GM13976 (cell line): ENCODE data around the gene DSC2.

ENCODE experiments used
- DNase-seq: peaks from one replicate; pipeline ENCODE4 v3.0.0; 2012; ENCODE audit warnings: low spot score
- in situ Hi-C: fragments of 300-500 bp; cut with MboI; formaldehyde crosslinking; loops from one replicate; pipeline ENCODE4 v1.12.0; 2022; ENCODE audit warnings: low sequenced_read_pairs, mixed read lengths, inconsistent platforms; ENCODE audit not compliant: unreplicated experiment
- TF ChIP-seq, protein P1 (sequence below): IDR thresholded peaks from 2 replicates; pipeline ENCODE4 v1.5.1; 2012; ENCODE audit warnings: borderline replicate concordance, mild to moderate bottlenecking; ENCODE audit not compliant: insufficient read depth; ENCODE audit errors: extremely low read depth, missing control alignments, control extremely low read depth

Gene DSC2

GRCh38 chr18:31098878-31099277, 3.3 kb downstream of the DSC2 start:
- in situ Hi-C loops, result no loop called here
- DNase-seq, result no peak
- TF ChIP-seq, protein P1, sequence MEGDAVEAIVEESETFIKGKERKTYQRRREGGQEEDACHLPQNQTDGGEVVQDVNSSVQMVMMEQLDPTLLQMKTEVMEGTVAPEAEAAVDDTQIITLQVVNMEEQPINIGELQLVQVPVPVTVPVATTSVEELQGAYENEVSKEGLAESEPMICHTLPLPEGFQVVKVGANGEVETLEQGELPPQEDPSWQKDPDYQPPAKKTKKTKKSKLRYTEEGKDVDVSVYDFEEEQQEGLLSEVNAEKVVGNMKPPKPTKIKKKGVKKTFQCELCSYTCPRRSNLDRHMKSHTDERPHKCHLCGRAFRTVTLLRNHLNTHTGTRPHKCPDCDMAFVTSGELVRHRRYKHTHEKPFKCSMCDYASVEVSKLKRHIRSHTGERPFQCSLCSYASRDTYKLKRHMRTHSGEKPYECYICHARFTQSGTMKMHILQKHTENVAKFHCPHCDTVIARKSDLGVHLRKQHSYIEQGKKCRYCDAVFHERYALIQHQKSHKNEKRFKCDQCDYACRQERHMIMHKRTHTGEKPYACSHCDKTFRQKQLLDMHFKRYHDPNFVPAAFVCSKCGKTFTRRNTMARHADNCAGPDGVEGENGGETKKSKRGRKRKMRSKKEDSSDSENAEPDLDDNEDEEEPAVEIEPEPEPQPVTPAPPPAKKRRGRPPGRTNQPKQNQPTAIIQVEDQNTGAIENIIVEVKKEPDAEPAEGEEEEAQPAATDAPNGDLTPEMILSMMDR, result no peak

DNA sequence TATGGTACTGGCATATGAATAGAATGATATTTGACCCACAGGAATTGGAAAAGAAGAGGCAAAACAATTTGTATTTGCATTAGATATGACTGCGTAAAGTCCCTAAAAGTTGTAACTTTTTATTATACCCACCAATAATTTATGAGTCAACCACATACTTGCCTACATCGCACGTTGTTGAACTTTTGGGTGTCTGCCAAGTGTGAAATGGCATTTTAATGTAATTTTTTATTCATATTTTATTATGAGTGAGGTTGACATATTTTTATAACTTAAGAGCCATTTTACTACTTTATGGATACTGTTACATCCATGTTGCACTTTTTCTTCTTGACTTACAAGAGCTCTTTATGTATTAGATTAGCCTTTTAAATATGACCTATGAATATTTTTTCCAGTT, 4.6 kb downstream of the DSC2 start:
- DNase-seq, result no peak
- TF ChIP-seq, protein P1, result no peak
- in situ Hi-C loops, result no loop called here

DNA sequence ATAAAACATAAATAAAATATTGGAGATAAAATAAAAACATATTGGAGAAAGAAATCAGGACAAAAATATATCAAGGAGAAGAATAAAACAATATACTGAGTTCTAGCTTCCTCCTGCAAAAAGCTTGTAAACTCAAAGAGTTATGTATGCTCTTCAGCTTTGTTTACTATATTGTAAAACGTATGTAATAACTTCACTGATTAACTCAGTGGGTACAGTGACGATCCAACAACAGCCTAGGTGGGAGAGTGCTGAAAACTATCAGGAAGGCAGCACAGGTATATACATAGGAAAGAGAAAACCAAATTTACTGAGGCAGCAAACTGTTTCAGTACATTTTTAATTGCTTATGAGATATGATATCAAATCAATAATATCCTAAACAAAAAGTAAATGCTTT, 8.3 kb downstream of the DSC2 start:
- TF ChIP-seq, protein P1, result no peak
- DNase-seq, result no peak
- in situ Hi-C loops, result no loop called here

DNA sequence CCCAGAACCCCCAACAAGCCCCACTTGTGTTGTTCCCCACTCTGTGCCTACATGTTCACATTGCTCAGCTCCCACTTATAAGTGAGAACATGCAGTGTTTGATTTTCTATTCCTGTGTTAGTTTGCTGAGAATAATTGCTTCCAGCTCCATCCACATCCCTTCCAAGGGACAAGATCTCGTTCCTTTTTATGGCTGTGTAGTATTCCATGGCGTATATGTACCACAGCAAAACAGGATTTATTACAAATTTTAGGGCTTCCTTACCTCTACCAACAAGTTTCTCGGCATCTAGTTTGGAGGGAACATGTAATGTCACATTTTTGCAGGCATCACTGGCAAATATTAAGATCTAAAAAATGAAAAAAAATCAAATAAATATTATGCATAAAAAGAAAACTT, 8.9 kb downstream of the DSC2 start:
- TF ChIP-seq, protein P1, result no peak
- DNase-seq, result no peak
- in situ Hi-C loops, result no loop called here

GRCh38 chr18:31091350-31091749, 10.9 kb downstream of the DSC2 start:
- TF ChIP-seq, protein P1, result no peak
- no peak for DNase-seq
- in situ Hi-C loops, result no loop called here

DNA sequence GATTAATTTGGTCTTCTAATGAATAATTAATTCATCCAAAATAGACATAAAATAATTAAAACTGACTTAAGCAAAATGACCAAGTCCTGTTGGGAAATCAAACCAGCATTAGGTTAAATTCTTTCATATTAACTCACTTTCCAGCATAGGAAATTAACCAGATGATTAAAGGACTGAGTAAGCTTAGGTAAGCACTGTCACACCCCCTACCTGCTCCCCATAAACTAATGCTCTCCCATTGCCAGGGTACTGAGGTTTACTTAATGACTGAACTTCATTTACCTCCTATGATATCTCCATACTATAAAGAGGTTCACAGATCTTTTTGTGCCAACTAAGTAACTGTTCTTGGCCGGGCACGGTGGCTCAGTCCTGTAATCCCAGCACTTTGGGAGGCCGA, 13.7 kb downstream of the DSC2 start:
- in situ Hi-C loops, result no loop called here
- TF ChIP-seq, protein P1, result no peak
- no peak for DNase-seq

DNA sequence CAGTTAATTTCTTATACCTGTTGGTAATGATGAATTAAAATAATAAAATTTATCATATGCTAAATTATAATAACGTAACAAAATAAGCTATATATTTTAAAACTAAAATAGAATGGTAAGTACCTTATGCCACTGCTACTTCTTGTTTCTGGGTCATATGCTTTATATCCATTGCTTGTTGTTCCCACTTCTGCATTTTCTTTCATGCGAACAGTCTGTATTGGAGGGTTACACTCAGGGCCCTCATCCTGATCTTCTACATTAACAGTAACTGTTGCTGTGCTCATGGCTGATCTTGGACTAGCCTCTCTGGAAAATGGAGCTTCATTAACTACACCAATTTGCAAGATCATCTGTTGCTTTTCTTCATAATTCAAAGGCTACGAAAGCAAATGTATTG, 22.2 kb downstream of the DSC2 start:
- TF ChIP-seq, protein P1, result no peak
- in situ Hi-C loops, result no loop called here
- no peak for DNase-seq
